ENCODE results near the gene CCNL2. TPM values are rescaled to one million over a fixed set of nuclear protein-coding genes. Genes with fewer than 3 reads are reported as not detected.

CCNL2 gene
- total and polyA plus RNA-seq, 2 of the 13 experiments (the other 11 are each of a cell fraction or from before 2014, with no cell fraction given), result 105 to 340 TPM

DNA sequence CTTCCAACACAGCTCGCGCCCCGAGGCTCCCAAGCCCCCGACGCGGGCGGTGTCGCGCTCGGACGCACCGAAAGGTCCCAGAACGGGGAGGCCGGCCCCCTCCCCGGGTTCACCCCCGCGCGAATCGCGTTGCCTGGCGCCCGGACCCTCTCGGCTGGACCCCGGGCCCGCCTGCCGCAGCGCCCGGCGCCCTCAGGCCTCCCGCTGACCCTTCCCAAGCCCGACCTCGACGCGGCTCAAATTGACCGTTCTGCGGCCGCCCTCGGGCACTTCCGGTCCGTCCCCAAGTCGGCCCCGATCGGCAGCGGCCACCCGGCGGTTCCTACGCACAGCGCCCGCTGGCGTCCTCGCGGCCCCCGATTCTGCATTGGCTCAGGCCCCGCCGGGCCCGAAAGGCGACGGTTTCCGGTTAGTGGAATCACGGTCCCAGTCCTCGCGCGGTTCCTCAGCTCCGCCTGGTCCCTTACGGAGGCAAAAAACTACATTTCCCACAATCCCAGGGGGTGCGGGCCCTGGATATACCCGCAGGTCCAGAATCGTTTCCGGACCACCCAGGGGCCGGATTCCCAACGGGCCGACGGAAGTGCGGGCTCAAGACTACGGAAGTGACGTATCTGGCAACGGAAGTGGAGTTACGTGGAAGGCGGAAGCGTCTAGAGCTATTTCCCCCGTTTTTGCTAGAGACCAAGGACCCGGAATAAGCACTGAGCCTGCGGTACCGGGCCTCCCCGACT, 24.0 kb downstream of the CCNL2 start, which contains the start of gene AURKAIP1 (continued):
- peak; percentile 87 for TF ChIP-seq ZNF264 (CRISPR knock-in tag; IDR thresholded peaks at IDR 0.05)
- peak; percentile 86; the same call in 1 of the 2 replicates for TF ChIP-seq KLF12 (CRISPR knock-in tag; IDR thresholded peaks at IDR 0.05; ENCODE audit: borderline replicate concordance)
- TF ChIP-seq ZNF383 (CRISPR knock-in tag; IDR thresholded peaks at IDR 0.05; ENCODE audit: borderline replicate concordance), result no peak; the same call in 1 of the 2 replicates
- peak; percentile 93 for TF ChIP-seq YEATS4 (CRISPR knock-in tag; IDR thresholded peaks at IDR 0.05; ENCODE audit: borderline replicate concordance)
- no peak for TF ChIP-seq HOXA7 (CRISPR knock-in tag; IDR thresholded peaks at IDR 0.05)
- TF ChIP-seq HNRNPUL1 (IDR thresholded peaks at IDR 0.05; ENCODE audit: low read depth, low read length), result peak; percentile 73; the same call in 1 of the 2 replicates
- TF ChIP-seq, protein P1, sequence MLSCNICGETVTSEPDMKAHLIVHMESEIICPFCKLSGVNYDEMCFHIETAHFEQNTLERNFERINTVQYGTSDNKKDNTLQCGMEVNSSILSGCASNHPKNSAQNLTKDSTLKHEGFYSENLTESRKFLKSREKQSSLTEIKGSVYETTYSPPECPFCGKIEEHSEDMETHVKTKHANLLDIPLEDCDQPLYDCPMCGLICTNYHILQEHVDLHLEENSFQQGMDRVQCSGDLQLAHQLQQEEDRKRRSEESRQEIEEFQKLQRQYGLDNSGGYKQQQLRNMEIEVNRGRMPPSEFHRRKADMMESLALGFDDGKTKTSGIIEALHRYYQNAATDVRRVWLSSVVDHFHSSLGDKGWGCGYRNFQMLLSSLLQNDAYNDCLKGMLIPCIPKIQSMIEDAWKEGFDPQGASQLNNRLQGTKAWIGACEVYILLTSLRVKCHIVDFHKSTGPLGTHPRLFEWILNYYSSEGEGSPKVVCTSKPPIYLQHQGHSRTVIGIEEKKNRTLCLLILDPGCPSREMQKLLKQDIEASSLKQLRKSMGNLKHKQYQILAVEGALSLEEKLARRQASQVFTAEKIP (CRISPR knock-in tag; IDR thresholded peaks at IDR 0.05; ENCODE audit: borderline replicate concordance), result no peak
- TF ChIP-seq ZSCAN31 (CRISPR knock-in tag; IDR thresholded peaks at IDR 0.05; ENCODE audit: low read depth), result peak; percentile 87; the same call in 1 of the 2 replicates
- 0 out of 2 replicates have a peak, but pooled peaks have one; percentile 82 for TF ChIP-seq ZNF850 (CRISPR knock-in tag; conservative IDR thresholded peaks at IDR 0.05)
- peak; percentile 90 for TF ChIP-seq ZNF546 (CRISPR knock-in tag; conservative IDR thresholded peaks at IDR 0.05)
- TF ChIP-seq, protein P2, sequence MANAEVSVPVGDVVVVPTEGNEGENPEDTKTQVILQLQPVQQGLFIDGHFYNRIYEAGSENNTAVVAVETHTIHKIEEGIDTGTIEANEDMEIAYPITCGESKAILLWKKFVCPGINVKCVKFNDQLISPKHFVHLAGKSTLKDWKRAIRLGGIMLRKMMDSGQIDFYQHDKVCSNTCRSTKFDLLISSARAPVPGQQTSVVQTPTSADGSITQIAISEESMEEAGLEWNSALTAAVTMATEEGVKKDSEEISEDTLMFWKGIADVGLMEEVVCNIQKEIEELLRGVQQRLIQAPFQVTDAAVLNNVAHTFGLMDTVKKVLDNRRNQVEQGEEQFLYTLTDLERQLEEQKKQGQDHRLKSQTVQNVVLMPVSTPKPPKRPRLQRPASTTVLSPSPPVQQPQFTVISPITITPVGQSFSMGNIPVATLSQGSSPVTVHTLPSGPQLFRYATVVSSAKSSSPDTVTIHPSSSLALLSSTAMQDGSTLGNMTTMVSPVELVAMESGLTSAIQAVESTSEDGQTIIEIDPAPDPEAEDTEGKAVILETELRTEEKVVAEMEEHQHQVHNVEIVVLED (CRISPR knock-in tag; IDR thresholded peaks at IDR 0.05; ENCODE audit: borderline replicate concordance), result peak; percentile 91
- no peak for TF ChIP-seq SMYD3 (CRISPR knock-in tag; IDR thresholded peaks at IDR 0.05)
- TF ChIP-seq, protein P3, sequence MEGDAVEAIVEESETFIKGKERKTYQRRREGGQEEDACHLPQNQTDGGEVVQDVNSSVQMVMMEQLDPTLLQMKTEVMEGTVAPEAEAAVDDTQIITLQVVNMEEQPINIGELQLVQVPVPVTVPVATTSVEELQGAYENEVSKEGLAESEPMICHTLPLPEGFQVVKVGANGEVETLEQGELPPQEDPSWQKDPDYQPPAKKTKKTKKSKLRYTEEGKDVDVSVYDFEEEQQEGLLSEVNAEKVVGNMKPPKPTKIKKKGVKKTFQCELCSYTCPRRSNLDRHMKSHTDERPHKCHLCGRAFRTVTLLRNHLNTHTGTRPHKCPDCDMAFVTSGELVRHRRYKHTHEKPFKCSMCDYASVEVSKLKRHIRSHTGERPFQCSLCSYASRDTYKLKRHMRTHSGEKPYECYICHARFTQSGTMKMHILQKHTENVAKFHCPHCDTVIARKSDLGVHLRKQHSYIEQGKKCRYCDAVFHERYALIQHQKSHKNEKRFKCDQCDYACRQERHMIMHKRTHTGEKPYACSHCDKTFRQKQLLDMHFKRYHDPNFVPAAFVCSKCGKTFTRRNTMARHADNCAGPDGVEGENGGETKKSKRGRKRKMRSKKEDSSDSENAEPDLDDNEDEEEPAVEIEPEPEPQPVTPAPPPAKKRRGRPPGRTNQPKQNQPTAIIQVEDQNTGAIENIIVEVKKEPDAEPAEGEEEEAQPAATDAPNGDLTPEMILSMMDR (CRISPR knock-in tag; IDR thresholded peaks at IDR 0.05), result peak; percentile 77
- peak; percentile 68 for TF ChIP-seq RARA (CRISPR knock-in tag; IDR thresholded peaks at IDR 0.05)
- no peak for TF ChIP-seq MBD4 (IDR thresholded peaks at IDR 0.05; ENCODE audit: borderline replicate concordance, low read length)
- TF ChIP-seq KAT7 (CRISPR knock-in tag; IDR thresholded peaks at IDR 0.05; ENCODE audit: borderline replicate concordance), result peak; percentile 97; the same call in 1 of the 2 replicates
- TF ChIP-seq, protein P4, sequence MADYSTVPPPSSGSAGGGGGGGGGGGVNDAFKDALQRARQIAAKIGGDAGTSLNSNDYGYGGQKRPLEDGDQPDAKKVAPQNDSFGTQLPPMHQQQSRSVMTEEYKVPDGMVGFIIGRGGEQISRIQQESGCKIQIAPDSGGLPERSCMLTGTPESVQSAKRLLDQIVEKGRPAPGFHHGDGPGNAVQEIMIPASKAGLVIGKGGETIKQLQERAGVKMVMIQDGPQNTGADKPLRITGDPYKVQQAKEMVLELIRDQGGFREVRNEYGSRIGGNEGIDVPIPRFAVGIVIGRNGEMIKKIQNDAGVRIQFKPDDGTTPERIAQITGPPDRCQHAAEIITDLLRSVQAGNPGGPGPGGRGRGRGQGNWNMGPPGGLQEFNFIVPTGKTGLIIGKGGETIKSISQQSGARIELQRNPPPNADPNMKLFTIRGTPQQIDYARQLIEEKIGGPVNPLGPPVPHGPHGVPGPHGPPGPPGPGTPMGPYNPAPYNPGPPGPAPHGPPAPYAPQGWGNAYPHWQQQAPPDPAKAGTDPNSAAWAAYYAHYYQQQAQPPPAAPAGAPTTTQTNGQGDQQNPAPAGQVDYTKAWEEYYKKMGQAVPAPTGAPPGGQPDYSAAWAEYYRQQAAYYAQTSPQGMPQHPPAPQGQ (CRISPR knock-in tag; IDR thresholded peaks at IDR 0.05; ENCODE audit: borderline replicate concordance), result 0 out of 2 replicates have a peak, but pooled peaks have one; percentile 15
- TF ChIP-seq FOXP1 (IDR thresholded peaks at IDR 0.05), result no peak
- no peak for TF ChIP-seq FOXP1 (CRISPR knock-in tag; IDR thresholded peaks at IDR 0.05)
- TF ChIP-seq ZNF34 (CRISPR knock-in tag; IDR thresholded peaks at IDR 0.05; ENCODE audit: borderline replicate concordance), result peak; percentile 99
- no peak; the same call in 1 of the 2 replicates for TF ChIP-seq ZNF33B (CRISPR knock-in tag; IDR thresholded peaks at IDR 0.05)
- TF ChIP-seq SATB2 (CRISPR knock-in tag; IDR thresholded peaks at IDR 0.05), result 0 out of 2 replicates have a peak, but pooled peaks have one; percentile 25
- TF ChIP-seq ZNF367 (CRISPR knock-in tag; IDR thresholded peaks at IDR 0.05; ENCODE audit: borderline replicate concordance), result 0 out of 2 replicates have a peak, but pooled peaks have one; percentile 62
